Gastrocnemius medialis (tissue), 4 donors: Measurements from ENCODE around the gene TSEN15. TPM values are rescaled to one million over a fixed set of nuclear protein-coding genes. Genes with fewer than 3 reads are reported as not detected.

Experiments used
- ATAC-seq, 2 donors: fragments of 150-250 bp; one replicate each; pipeline ENCODE4 v1.9.1; 2016
- DNase-seq, 2 donors: peaks; one replicate each; pipeline ENCODE4 v3.0.0-alpha.2; 2019
- H3K27ac ChIP-seq, 4 donors: fragments of 200-600 bp; sonication (generic); 1 replicate in 1 of 4; 2 replicates in 3 of 4; pipeline ENCODE4 v1.5.1; 2016 to 2018; ENCODE audit warnings: mild to moderate bottlenecking in 2 of 4, moderate library complexity in 1 of 4
- H3K27me3 ChIP-seq, 3 donors: fragments of 200-600 bp; sonication (generic) in 2 of 3; 1 replicate in 1 of 3; 2 replicates in 2 of 3; pipeline versions ENCODE4 v1.5.1 to v1.6.0; 2016 to 2019; ENCODE audit warnings: mild to moderate bottlenecking in 1 of 3, moderate library complexity in 1 of 3
- H3K36me3 ChIP-seq, 2 donors: fragments of 200-600 bp; sonication (generic) in 1 of 2; one replicate each; pipeline ENCODE4 v1.5.1; 2017 to 2018
- H3K4me1 ChIP-seq, 2 donors: fragments of 200-600 bp; sonication (generic) in 1 of 2; one replicate each; pipeline ENCODE4 v1.5.1; 2016 to 2017; ENCODE audit warnings: mild to moderate bottlenecking in 2 of 2
- H3K4me3 ChIP-seq, 4 donors: fragments of 200-600 bp; sonication (generic) in 3 of 4; 1 replicate in 1 of 4; 2 replicates in 3 of 4; pipeline ENCODE4 v1.5.1; 2016 to 2019; ENCODE audit warnings: mild to moderate bottlenecking in 2 of 4
- H3K9me3 ChIP-seq, 3 donors: fragments of 200-600 bp; sonication (generic) in 2 of 3; 1 replicate in 1 of 3; 2 replicates in 2 of 3; pipeline ENCODE4 v1.5.1; 2016 to 2019
- POLR2A ChIP-seq, 2 donors: fragments of 450-650 bp; IDR thresholded peaks; one replicate each; pipeline ENCODE4 v1.6.1; 2017; ENCODE audit warnings: antibody characterized with exemption in 2 of 2, mild to moderate bottlenecking in 2 of 2, moderate library complexity in 2 of 2
- in situ Hi-C, 4 donors: fragments of 200-750 bp; cut with MboI; loops; one replicate each; pipeline versions ENCODE4 v1.15.0 to v1.8.0; 2017; ENCODE audit warnings: low sequenced_read_pairs in 4 of 4
- intact Hi-C: fragments of 100-400 bp; cut with DNase I; formaldehyde crosslinking; loops from one replicate; pipeline ENCODE4 v1.15.1; 2023; ENCODE audit warnings: low total_unique reads
- total RNA-seq, 4 donors: library from RNA; depleted of rRNA; stranded (reverse); fragments of >200 nt; gene quantifications; one replicate each; pipeline versions ENCODE4 v1.1.0 to v1.2.3, GENCODE V29; 2016
- TF ChIP-seq, protein P1 (sequence below), 5 experiments: fragments of 450-650 bp in 3 of 5; fragments of 200-600 bp in 2 of 5; sonication (generic) in 2 of 5; IDR thresholded peaks in 4 of 5; conservative IDR thresholded peaks in 1 of 5; 1 replicate in 4 of 5; 2 replicates in 1 of 5; pipeline ENCODE4 v1.5.1; 2016 to 2019; ENCODE audit warnings: antibody characterized with exemption in 5 of 5, mild to moderate bottlenecking in 3 of 5, moderate library complexity in 3 of 5

TSEN15 gene
- total RNA-seq, 4 donors from 2014 or later: 22.8 to 69.6 (median 38.6) TPM

DNA sequence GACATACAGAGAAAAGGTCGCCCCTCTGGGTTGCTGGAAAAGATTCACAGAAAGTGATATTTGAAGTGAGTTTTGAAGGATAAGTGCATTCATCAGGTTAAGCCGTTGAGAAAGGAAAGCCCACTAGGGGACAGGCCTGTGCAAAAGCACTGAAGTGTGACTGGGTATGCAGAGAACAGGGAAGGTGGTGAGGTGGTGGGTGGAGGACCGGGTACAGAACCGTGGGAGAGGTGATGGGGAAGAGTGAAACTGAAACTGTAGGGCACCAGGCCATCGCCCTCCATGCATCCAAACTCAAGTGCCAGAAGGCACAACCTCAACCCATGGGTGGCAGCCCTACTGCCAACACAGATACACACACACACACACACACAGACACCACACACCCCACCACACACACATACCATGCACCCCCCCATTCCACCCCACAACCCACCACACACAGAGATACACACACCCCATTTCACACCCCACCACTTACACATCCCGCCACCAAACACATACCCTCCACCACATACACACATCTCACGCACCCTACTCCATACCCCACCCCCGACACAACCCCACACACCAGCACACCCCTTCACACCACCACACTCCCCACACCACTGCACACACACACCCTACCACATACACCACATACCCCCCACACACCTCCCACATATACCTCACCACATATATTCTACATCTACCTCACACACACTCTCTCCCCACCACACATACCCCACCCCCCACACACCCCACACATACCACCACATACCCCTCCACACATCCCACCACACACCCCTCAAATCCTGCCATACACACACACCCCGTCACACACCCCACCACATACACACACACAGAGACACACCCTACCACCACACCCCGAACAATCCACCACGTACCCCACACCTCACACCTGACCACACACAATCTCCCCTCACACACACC, 59.0 kb downstream of the TSEN15 start:
- Histone ChIP-seq H3K36me3 (no peaks in the 10 kb centered on the region), H3K4me1 (no peaks in the 10 kb centered on the region), H3K27me3 (no peaks in the 10 kb centered on the region), H3K27ac (no peak overlapping the region), H3K4me3 (no peak overlapping the region), H3K9me3 (peaks cover 0 to 3% (median 0%) of the 10 kb centered on the region in 3 donors)
- DNase-seq (no peak), ATAC-seq (no peak)
- in situ Hi-C loops: no loop called here
- intact Hi-C loops: no loop called here
- TF ChIP-seq, protein P1, sequence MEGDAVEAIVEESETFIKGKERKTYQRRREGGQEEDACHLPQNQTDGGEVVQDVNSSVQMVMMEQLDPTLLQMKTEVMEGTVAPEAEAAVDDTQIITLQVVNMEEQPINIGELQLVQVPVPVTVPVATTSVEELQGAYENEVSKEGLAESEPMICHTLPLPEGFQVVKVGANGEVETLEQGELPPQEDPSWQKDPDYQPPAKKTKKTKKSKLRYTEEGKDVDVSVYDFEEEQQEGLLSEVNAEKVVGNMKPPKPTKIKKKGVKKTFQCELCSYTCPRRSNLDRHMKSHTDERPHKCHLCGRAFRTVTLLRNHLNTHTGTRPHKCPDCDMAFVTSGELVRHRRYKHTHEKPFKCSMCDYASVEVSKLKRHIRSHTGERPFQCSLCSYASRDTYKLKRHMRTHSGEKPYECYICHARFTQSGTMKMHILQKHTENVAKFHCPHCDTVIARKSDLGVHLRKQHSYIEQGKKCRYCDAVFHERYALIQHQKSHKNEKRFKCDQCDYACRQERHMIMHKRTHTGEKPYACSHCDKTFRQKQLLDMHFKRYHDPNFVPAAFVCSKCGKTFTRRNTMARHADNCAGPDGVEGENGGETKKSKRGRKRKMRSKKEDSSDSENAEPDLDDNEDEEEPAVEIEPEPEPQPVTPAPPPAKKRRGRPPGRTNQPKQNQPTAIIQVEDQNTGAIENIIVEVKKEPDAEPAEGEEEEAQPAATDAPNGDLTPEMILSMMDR (IDR thresholded peaks at IDR 0.05 in 4 of 5, conservative IDR thresholded peaks at IDR 0.05 in 1 of 5): no peak
- no peak for TF ChIP-seq POLR2A (IDR thresholded peaks at IDR 0.05)

DNA sequence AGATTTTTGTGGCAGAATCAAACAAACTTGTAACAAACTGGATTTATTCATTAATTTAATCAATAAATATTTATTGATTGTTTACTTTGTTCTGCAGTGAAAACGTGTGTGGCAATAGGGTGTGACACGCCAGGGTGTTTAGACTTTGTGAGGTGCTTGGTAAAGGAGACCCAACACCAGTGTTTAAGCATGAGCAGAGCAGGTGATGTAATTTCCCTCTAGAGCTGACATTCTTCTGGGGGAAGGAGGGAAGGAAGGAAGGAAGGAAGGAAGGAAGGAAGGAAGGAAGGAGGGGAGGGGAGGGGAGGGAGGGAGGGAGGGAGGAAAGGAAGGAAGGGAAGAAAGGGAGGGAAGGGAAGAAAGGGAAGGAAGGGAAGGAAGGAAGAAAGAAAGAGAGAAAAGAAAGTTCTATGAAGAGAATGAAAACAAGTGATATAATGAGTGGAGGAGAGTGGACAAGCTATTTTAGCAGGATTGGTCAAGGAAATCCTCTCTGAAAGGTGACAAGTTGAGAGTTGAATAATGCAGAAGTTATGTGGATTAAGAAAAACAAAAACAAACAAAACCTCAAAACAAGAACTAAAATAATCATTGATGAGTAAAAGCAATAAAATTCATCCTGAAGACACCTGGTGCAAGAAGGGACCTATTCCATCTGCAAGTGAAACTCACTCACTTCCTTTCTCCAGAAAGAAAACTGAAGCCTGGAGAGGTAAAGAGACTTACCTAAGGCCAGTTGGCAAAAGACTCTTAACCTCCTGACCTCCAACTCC, 60.8 kb downstream of the TSEN15 start:
- Histone ChIP-seq H3K9me3 (no peaks in the 10 kb centered on the region), H3K4me1 (peaks cover 0 to 4% of the 10 kb centered on the region in 2 donors), H3K27me3 (no peaks in the 10 kb centered on the region), H3K27ac (no peak overlapping the region), H3K4me3 (no peak overlapping the region), H3K36me3 (no peaks in the 10 kb centered on the region)
- intact Hi-C loops (no loop called here), in situ Hi-C loops (no loop called here)
- ATAC-seq (no peak), DNase-seq (no peak)
- no peak for TF ChIP-seq POLR2A (IDR thresholded peaks at IDR 0.05)
- TF ChIP-seq, protein P1 (IDR thresholded peaks at IDR 0.05 in 4 of 5, conservative IDR thresholded peaks at IDR 0.05 in 1 of 5): no peak

DNA sequence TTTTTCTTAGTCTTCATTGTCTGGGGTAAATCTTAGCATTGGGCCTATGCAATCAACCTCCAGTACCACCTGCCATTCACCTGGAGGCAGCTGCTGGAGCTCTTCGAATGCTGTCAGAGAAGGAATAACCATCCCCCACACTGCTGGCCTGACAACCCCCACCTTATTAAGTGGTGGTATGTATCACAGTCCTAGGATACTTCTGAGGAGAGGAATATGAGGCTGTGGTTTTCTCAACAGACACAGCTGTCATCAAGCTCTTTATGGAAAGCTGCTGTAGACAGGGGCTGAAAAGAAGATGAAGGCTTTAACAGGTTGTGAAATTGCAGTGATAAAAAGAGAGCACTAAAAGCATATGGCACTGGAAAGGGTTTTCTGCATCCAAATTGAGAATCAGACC, 61.7 kb downstream of the TSEN15 start:
- in situ Hi-C loops (no loop called here), intact Hi-C loops (no loop called here)
- Histone ChIP-seq H3K27me3 (no peaks in the 10 kb centered on the region), H3K36me3 (no peaks in the 10 kb centered on the region), H3K4me1 (peaks cover 0 to 11% of the 10 kb centered on the region in 2 donors), H3K4me3 (no peak overlapping the region), H3K9me3 (no peaks in the 10 kb centered on the region), H3K27ac (no peak overlapping the region)
- DNase-seq (no peak), ATAC-seq (no peak)
- no peak for TF ChIP-seq POLR2A (IDR thresholded peaks at IDR 0.05)
- TF ChIP-seq, protein P1 (IDR thresholded peaks at IDR 0.05 in 4 of 5, conservative IDR thresholded peaks at IDR 0.05 in 1 of 5): no peak

DNA sequence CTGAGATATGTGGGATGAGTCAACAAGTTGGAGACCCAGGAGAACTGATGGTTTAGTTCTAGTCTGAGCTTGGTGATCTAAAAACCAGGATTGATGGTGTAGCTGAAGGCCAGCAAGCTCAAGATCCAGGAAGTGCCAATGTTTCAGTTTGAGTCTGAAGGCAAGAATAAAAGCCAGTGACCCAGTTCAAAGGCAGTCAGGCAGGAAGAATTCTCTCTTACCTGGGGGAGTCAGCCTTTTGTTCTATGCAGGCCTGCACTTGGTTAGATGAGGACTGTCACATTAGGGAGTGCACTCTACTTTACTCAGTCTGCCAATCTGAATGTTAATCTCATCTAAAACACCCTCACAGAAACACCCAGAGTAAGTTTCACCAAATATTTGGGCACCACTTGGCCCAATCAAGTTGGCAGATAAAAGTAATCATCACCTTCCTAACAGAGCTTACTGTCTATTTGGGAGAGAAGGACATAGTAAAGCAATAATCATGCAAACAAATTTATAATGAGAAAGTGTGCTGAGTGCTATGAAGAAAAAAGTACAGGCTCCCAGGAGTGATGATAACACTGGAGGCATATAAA, 63.4 kb downstream of the TSEN15 start:
- H3K27me3 ChIP-seq: no peaks in the 10 kb centered on the region
- H3K4me3 ChIP-seq: no peak overlapping the region
- intact Hi-C loops: no loop called here
- in situ Hi-C loops: no loop called here
- ATAC-seq: no peak
- H3K27ac ChIP-seq: no peak overlapping the region
- H3K9me3 ChIP-seq: no peaks in the 10 kb centered on the region
- H3K36me3 ChIP-seq: no peaks in the 10 kb centered on the region
- TF ChIP-seq POLR2A (IDR thresholded peaks at IDR 0.05): no peak
- no peak for DNase-seq
- H3K4me1 ChIP-seq: peaks cover 0 to 16% of the 10 kb centered on the region in 2 donors

DNA sequence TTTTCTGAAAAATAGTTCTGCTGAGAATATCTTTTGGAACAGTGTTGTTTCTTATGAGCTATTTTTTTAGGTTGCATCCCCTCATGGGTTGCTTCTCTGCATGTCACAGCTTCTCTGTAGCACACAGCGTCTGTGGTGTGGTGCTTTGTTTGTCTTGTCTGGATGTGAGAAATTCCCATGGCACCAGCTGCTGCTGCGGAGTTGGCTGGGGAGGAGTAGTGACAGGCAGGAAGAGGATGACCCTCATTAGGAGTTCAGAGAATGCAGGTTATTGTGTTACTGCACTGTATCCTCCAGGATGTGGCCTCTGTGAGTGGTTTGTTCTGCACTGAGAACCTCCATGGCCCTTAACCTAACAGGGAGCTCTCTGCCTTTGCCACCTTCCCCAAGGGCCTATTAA, 64.8 kb downstream of the TSEN15 start:
- Histone ChIP-seq H3K36me3 (no peaks in the 10 kb centered on the region), H3K9me3 (no peaks in the 10 kb centered on the region), H3K4me3 (no peak overlapping the region), H3K4me1 (peaks cover 0 to 16% of the 10 kb centered on the region in 2 donors), H3K27me3 (no peaks in the 10 kb centered on the region), H3K27ac (no peak overlapping the region)
- DNase-seq: no peak
- intact Hi-C loops (no loop called here), in situ Hi-C loops (no loop called here)
- no peak for TF ChIP-seq POLR2A (IDR thresholded peaks at IDR 0.05)
- TF ChIP-seq, protein P1 (IDR thresholded peaks at IDR 0.05 in 4 of 5, conservative IDR thresholded peaks at IDR 0.05 in 1 of 5): no peak
- no peak for ATAC-seq
